Endothelial cell of hepatic sinusoid (primary cell): ENCODE measurements around the gene TRIM38.
"Not testable (repeated sequence)": the region's sequence is repeated elsewhere in the genome, so short reads cannot be mapped to it uniquely, and the experiment has no call there.

Experiments used
- in situ Hi-C: cut with HindIII; loops from 2 replicates; pipeline ENCODE4 v1.10.0; 2017; ENCODE audit warnings: low sequenced_read_pairs

The TRIM38 gene

DNA sequence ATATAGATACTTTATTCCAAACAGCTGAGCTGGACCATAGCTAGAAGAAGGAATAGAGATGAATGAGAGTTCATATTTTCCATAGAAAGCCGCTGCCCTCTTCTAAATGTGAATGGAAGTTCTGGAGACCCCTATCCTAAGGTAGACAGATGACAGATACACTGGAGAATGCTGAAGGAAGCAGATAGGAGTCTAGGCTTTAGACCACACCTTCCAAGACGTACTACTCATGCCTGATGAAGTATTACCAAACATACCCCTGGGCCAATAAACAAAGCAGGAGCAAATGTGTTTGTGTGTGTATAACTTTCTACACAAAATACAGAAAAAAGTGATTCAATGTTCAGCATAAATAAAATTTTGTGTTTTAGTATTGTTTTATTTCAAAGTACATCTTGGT is 23.0 kb upstream of the TRIM38 start:
- in situ Hi-C loops, result no loop called here

GRCh38 chr6:25942561-25943147 is 19.9 kb upstream of the TRIM38 start:
- in situ Hi-C loops, result no loop called here

DNA sequence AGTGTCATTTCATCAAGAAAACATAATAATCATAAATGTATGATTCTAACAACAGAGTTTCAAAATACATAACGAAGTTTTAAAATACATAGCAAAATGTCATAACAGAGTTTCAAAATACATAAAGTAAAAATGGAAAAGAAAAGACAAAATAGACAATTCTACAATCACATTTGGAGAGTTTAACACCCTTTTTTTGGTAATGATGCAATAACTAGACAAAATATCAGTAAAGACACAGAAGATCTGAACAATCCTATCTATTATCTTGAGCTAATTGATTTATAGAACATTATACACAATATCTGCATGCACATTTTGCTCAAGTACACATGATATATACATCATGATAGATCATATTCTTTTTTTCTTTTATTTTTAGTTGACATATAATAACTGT is 18.7 kb upstream of the TRIM38 start:
- in situ Hi-C loops, result no loop called here

GRCh38 chr6:25944688-25945574 is 17.7 kb upstream of the TRIM38 start:
- in situ Hi-C loops, result no loop called here

GRCh38 chr6:25945738-25946137 is 16.9 kb upstream of the TRIM38 start:
- in situ Hi-C loops, result not testable (repeated sequence)

GRCh38 chr6:25946631-25947030 is 16.0 kb upstream of the TRIM38 start:
- in situ Hi-C loops, result no loop called here

DNA sequence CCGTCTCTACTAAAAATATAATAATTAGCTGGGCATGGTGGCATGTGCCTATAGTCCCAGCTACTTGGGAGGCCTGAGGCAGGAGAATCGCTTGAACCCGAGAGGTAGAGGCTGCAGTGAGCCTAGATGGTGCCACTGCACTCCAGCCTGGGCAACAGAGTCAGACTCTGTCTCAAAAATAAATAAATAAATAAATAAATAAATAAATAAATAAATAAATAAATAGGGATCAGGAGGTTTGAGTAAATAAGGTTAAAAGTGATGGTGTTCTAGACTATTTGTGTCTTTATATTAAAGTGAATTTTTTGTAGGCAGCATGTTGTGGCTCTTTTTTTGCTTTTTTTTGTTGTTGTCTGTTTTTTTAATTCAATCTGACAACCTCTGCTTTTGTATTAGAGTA is 15.1 kb upstream of the TRIM38 start:
- in situ Hi-C loops, result not testable (repeated sequence)

DNA sequence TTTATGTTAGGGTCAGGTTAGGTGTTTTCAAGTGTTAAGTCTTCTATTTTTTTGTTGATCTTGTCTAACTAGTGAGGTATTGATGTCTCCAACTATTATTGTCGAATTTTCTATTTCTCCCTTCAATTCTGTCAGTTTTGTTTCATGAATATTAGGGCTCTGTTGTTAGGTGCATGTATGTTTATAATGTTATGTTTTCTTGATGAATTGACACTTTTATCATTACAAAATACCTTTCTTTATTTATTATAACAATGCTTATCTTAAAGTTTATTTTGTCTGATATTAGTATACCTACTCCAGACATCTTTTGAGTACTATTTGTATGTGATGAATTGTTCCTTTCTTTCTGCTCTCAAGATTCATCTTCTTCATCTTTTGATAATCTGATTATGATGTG is 12.9 kb upstream of the TRIM38 start:
- in situ Hi-C loops, result no loop called here

DNA sequence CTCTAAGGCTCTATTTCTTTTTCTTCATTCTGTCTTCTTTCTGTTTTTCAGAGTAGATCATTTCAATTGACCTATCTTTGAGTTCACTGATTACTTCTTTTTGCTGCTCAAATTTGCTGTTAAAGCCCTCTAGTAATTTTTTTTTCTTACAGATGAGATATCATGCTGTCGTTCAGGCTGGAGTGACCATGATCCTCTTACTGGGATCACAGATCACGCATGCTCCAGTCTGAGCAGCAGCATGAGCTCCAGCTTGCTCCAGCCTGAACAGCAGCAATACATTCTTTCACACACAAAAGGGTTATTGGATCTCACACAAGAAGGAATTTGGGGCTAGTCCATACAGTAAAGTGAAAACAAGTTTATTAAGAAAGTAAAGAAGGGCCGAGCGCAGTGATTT is 12.3 kb upstream of the TRIM38 start:
- in situ Hi-C loops, result no loop called here

DNA sequence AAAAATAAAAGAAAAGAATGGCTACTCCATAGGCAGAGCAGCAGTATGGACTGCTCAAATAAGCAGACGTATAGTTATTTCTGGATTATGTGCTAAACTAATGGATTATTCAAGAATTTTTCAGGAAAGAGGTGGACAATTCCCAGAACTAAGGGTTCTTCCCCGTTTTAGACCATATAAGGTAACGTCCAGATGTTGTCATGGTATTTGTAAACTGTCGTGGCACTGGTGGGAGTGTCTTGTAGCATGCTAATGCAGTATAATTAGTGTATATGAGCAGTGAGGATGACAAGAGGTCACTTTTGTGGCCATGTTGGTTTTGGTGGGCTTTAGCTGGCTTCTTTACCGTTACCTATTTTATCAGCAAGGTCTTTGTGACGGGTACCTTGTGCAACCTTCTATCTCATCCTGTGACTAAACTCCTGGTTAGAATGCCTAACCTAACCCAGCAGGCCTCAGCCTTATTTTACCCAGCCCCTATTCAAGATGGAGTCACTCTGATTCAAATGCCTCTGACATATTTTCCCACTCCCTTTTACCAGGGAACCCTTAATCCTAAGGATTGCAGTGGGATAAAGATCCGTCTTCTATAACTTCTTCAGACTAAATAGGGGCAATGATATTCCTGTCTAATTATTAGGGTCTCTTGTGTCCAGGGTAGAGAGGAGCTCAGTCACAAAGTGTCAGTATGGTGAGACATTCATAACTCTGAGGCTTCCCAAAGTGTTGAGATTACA is 11.1 kb upstream of the TRIM38 start:
- in situ Hi-C loops, result no loop called here

GRCh38 chr6:25952535-25952934 is 10.1 kb upstream of the TRIM38 start:
- in situ Hi-C loops, result no loop called here

DNA sequence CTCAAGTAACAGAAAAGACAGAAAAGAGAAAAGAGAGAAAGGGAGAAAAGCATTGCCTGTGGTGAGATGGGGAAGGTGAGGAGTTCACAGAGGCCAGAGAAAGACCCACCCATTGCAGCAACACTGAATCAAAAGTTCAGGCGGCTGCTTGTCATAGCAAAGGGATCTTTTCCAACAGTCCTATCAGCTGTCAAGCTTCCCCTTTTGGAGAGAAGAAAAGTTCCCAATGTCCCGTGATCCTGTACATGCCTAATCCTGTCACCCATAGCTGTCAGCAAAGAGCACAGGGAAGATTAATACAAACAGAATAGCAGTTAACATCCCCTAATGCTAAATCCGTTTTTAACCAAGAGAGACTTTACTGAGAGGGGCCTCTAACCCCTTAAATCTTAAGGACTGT is 8.9 kb upstream of the TRIM38 start:
- in situ Hi-C loops, result no loop called here

DNA sequence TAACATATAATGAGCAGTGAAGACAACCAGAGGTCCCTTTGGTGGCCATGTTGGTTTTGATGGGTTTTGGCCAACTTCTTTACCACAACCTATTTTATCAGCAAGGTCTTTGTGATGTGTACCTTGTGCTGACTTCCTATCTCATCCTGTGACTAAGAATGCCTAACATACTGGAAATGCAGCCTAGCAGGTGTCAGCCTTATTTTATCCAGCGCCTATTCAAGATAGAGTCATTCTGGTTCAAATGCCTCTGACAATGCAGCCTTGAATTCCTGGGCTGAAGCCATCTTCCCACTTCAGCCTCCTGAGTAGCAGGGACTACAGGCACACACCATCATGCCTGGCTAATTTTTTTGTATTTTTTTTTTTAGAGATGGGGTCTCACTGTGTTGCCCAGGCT is 7.8 kb upstream of the TRIM38 start:
- in situ Hi-C loops, result no loop called here

DNA sequence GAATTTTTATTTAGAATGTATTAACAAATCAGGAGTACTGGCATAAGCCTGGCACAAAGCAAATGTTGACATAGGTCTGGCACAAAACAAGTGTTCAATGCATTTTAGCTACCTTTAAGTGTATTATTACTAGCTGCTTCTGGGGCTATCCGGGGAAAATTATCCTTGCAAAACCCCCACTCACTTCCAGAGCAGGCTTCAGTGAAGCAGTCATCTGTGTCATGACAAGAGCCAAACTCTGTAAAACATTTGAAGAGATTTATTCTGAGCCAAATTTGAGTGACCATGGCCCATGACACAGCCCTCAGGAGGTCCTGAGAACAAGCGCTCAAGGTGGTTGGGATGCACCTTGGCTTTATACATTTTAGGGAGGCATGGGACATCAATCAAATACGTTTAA is 6.4 kb upstream of the TRIM38 start:
- in situ Hi-C loops, result no loop called here

GRCh38 chr6:25958700-25959162 is 3.9 kb upstream of the TRIM38 start:
- in situ Hi-C loops, result no loop called here

DNA sequence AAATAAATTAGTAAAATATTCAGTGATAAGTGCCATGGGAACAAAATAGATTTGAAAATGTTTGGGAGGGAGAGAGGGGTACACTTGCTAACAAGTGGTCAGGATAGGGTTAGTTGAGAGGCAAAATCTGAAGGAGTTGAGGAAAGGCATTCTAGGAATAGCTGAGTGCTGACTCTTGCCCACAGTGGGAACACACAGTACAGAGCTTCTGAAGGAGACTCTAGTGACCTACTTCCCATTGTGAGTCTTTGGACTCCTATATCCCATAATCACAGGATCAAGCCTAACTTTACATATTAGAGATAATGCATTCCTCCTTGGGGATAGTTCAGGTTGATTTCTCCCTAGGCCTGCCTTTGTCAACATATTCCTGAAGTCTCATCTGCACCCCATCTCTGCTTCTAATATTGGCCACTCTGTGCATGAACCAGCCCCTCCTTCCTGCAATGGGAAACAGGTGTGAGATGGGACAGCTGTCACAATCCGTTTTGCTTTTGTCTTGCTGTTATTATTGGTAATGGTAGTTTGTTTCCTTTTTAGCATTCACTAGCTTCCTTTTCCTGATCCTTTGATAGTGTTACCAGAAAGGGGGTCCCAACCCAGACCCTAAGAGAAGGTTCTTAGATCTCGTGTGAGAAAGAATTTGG is 2.6 kb upstream of the TRIM38 start:
- in situ Hi-C loops, result no loop called here

GRCh38 chr6:25960734-25961133 is 1.9 kb upstream of the TRIM38 start:
- in situ Hi-C loops, result no loop called here

DNA sequence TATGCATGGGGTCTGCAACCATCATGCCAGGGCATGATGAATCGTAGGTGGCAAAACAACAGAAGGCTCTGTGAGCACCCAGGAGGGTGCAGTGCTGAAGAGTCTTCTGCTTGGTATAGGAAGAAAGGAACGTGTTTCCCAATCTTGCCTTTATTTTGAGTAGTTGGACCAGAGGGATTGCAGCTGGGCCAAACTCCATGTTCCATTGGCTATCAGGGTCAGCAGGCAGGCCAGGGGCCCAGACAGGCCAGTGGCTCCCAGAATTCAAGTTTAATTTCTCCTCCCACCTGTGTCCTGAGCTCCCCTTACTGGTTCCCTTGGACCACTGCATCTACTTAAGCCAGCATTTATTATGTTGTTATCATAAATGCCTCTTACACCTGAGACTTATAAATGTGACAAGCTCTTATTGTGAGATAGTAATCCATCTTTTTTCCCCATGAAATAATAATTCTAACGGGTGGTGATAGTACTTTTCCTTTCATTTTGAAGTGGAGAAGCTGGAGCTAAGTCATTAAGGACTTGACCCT is 918 bp upstream of the TRIM38 start:
- in situ Hi-C loops, result no loop called here

DNA sequence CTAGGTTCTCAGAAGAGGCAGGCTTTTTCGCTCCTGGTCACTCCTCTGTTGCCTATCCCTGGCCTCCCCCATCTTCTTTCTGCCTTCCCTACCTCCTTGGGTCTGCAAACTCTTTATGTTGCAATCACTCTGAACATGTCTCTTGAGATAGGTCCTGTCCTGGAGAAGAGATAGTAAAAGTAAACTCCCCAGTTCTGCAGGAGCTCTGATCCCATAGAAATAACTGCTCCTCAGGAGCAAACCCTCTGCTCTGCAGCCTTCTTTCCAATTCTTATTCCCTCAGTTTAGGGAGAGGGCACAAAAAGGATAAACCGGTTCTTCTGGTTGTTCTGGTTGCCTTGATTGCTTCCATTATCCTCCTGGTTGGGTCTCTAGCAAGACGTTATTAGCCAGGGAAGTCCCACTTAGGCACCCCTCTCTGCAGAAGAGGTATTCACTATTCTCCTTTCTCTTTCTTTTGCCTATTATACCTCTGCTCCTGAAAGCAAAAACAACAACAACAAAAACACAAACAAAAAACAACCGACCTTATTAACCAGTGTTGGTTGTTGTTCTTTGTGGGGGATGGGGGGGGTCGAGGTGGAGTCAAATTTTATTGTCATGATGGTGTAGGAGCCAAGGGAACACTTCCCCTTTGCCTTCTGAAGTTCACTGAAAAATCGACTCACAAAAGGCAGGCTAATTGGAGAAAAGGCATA is 973 bp downstream of the TRIM38 start:
- in situ Hi-C loops, result no loop called here

GRCh38 chr6:25965058-25965457 is 2.5 kb downstream of the TRIM38 start:
- in situ Hi-C loops, result no loop called here
